GM21515 (cell line): Measurements from ENCODE around the gene ILF2.
"Not testable (repeated sequence)": the region's sequence is repeated elsewhere in the genome, so short reads cannot be mapped to it uniquely, and the experiment has no call there.

Source experiments
- ATAC-seq: cut with Tn5 transposase; IDR thresholded peaks from one replicate; pipeline ENCODE4 v1.9.1; 2021; ENCODE audit not compliant: unreplicated experiment

Gene ILF2

GRCh38 chr1:153670859-153671627, at the start of gene ILF2:
Gene ILF2, minus strand, starts transcription at chr1:153670993. Its CDS starts 71 bp downstream, at chr1:153670922.
- peak; percentile 94 for ATAC-seq

GRCh38 chr1:153717330-153717729, 46.5 kb upstream of the ILF2 start:
- no peak for ATAC-seq

GRCh38 chr1:153716211-153716610, 45.4 kb upstream of the ILF2 start:
- not testable (repeated sequence) for ATAC-seq

GRCh38 chr1:153711026-153711425, 40.2 kb upstream of the ILF2 start:
- no peak for ATAC-seq

- ATAC-seq, result no peak
Measured at GRCh38 chr1:153705484-153705883, 34.7 kb upstream of the ILF2 start.

GRCh38 chr1:153699768-153700167, 29.0 kb upstream of the ILF2 start:
- no peak for ATAC-seq

- ATAC-seq, result no peak
Measured at GRCh38 chr1:153698923-153699714, 28.3 kb upstream of the ILF2 start.

GRCh38 chr1:153698020-153698922, 27.5 kb upstream of the ILF2 start:
- no peak for ATAC-seq

GRCh38 chr1:153697191-153698019, 26.6 kb upstream of the ILF2 start:
- ATAC-seq, result no peak

GRCh38 chr1:153696741-153697140, 25.9 kb upstream of the ILF2 start:
- no peak for ATAC-seq

- no peak for ATAC-seq
Measured at GRCh38 chr1:153693466-153693865, 22.7 kb upstream of the ILF2 start.

- ATAC-seq, result no peak
Measured at GRCh38 chr1:153688736-153689328, 18.0 kb upstream of the ILF2 start.

- ATAC-seq, result no peak
Measured at GRCh38 chr1:153688276-153688675, 17.5 kb upstream of the ILF2 start.

- no peak for ATAC-seq
Measured at GRCh38 chr1:153687346-153688125, 16.7 kb upstream of the ILF2 start.

- ATAC-seq, result no peak
Measured at GRCh38 chr1:153685544-153686340, 14.9 kb upstream of the ILF2 start.

GRCh38 chr1:153684892-153685291, 14.1 kb upstream of the ILF2 start:
- ATAC-seq, result no peak

- no peak for ATAC-seq
Measured at GRCh38 chr1:153683854-153684253, 13.1 kb upstream of the ILF2 start.

GRCh38 chr1:153682730-153683129, 11.9 kb upstream of the ILF2 start:
- no peak for ATAC-seq

- ATAC-seq, result no peak
Measured at GRCh38 chr1:153680120-153680403, 9.3 kb upstream of the ILF2 start.
